Hepatic stellate cell (primary cell): ENCODE data around the gene KLF3.

Experiments
- DNase-seq: peaks from one replicate; pipeline ENCODE4 v3.0.0; 2011; ENCODE audit warnings: low spot score

KLF3 gene

GRCh38 chr4:38745881-38746280, 81.9 kb downstream of the KLF3 start:
- no peak for DNase-seq

- no peak for DNase-seq
Observed at GRCh38 chr4:38747629-38748028, 83.6 kb downstream of the KLF3 start.

- no peak for DNase-seq
Observed at GRCh38 chr4:38749336-38749735, 85.3 kb downstream of the KLF3 start.
